GM18498 (cell line): Measurements from ENCODE around the gene SLX1A.
"Not testable (repeated sequence)": the region's sequence is repeated elsewhere in the genome, so short reads cannot be mapped to it uniquely, and the experiment has no call there.

Experiments
- ATAC-seq: cut with Tn5 transposase; IDR thresholded peaks from one replicate; pipeline ENCODE4 v1.9.1; 2021; ENCODE audit warnings: mild to moderate bottlenecking, moderate library complexity; ENCODE audit not compliant: unreplicated experiment

Gene SLX1A

GRCh38 chr16:30193615-30194014, at the start of gene SLX1A, which contains the start of gene BOLA2B:
Gene SLX1A, plus strand, starts transcription at chr16:30193875. Its CDS starts 210 bp downstream, at chr16:30194085.
Gene BOLA2B, minus strand, starts transcription at chr16:30193666. Its CDS starts 71 bp downstream, at chr16:30193595.
- ATAC-seq, result peak; percentile 89

- no peak for ATAC-seq
These were observed 49.7 kb upstream of the SLX1A start for GRCh38 chr16:30144017-30144416.

DNA sequence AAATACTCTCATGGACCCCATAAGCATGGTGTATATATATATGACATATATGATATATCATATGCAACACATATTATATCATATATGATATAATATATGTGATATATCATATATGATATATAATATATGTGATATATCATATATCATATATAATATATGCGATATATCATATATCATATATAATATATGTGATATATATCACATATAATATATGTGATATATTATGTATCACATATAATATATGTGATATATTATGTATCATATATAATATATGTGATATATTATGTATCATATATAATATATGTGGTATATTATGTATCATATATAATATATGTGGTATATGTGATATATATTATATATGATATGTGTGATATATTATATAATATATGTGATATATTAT, 48.8 kb upstream of the SLX1A start:
- no peak for ATAC-seq

DNA sequence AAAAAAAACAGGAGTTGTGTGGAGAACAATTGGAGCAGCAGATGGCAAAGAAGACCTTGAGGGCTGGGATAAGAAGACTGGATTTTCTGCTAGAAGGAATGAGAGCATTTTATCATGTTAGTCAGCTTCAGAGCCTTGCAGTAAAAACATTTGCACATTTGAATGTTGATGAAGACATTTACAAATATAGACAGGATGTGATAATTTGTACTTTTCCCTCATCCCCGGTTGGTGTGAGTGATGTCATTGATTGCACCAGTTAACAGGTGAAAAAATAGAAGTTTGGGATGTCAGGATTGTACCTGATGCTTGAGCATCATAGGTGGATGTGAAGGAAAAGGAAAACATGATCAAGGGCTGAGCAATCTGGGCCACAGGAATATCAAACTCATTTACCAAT, 48.0 kb upstream of the SLX1A start:
- ATAC-seq, result no peak

GRCh38 chr16:30147843-30148510, 45.7 kb upstream of the SLX1A start:
- no peak for ATAC-seq

DNA sequence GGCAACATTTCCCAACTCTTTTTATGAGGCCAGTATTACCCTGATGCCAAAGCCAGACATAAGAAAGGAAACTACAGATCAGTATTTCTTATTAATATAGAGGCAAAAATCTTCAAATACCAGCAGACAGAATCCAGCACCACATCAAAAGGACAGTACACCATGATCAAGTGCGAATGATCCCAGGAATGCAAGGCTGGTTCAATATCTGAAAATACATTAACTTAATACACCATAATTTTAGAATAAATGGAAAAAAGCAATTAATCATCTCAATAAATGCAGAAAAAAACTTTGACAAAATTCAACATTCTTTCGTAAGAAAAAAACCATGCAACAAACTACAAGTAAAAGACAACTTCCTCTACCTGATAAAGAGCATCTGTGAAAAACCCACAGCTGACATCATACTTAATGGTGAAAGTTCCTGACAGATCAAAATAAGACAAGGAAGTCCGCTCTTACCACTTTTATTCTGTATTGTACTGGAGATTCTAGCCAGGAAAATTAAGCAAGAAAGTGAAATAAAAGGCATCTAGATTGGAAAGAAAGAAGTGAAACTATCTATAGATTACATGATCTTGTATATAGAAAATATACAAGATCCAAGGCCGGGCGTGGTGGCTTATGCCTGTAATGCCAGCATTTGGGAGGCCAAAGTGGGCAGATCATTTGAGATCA, 44.3 kb upstream of the SLX1A start:
- ATAC-seq, result no peak

- no peak for ATAC-seq
These were observed 42.6 kb upstream of the SLX1A start for GRCh38 chr16:30151091-30151490.

GRCh38 chr16:30152517-30152916, 41.2 kb upstream of the SLX1A start:
- ATAC-seq, result no peak

DNA sequence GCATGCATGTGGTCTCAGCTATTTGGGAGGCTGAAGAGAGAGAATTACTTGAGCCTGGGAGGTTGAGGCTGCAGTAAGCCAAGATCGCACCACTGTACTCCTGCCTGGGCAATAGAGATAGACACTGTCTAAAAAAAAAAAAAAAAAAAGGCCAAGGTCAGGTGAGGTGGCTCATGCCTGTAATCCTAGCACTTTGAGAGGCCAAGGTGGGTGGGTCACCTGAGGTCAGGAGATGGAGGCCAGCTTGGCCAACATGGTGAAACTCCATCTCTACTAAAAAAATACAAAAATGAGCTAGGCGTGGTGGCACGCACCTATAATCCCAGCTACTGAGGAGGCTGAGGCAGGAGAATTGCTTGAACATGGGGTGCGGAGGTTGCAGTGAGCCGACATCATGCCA, 38.5 kb upstream of the SLX1A start:
- ATAC-seq, result no peak

DNA sequence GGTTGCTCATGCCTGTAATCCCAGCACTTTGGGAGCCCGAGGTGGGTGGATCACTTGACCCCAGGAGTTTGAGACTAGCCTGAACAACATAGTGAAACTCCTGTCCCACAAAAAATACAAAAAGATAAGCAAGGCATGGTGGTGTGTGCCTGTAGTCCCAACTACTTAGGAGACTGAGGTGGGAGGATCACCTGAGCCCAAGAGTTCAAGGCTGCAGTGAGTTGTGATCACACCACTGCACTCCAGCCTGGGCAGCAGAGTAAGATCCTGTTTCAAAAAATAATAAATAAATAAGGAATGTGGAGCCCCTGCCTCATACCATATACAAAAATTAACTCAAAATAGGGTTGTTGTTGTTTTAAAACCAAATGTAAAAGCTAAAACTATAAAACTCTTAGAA, 36.5 kb upstream of the SLX1A start:
- ATAC-seq, result no peak

GRCh38 chr16:30163538-30163937, 30.1 kb upstream of the SLX1A start:
- ATAC-seq, result no peak

DNA sequence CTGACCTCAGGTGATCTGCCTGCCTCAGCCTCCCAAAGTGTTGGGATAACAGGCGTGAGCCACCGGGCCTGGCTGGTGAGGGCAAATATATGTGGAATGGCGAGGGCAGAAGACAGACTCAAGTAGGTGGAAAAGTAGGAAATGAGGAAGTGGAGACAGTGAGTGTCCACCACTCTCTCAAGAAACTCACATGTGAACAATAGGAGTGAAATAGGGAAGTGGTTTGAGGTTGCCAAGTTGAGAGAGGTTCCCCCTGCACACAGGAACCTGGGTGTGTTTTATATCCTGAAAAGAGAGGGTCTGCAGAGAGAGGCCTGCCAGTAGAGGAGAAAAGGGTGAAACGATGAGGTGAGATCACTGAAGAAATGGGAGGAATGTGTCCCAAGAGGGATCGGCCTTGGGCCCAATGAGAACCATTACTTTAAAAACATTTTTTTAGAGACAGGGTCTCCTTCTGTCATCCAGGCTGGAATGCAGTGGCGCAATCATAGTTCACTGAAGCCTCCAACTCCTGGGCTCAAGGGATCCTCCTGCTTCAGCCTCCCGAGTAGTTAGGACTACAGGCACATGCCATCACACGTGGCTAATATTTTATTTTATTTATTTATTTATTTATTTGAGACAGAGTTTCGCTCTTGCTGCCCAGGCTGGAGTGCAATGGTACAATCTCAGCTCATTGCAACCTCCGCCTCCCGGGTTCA, 27.3 kb upstream of the SLX1A start:
- ATAC-seq, result no peak

DNA sequence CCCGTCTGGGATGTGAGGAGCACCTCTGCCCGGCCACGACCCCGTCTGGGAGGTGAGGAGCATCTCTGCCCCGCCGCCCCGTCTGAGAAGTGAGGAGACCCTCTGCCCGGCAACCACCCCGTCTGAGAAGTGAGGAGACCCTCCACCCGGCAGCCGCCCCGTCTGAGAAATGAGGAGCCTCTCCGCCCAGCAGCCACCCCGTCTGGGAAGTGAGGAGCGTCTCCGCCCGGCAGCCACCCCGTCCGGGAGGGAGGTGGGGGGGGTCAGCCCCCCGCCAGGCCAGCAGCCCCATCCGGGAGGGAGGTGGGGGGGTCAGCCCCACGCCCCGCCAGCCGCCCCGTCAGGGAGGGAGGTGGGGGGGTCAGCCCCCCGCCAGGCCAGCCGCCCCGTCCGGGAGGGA, 24.9 kb upstream of the SLX1A start:
- not testable (repeated sequence) for ATAC-seq

DNA sequence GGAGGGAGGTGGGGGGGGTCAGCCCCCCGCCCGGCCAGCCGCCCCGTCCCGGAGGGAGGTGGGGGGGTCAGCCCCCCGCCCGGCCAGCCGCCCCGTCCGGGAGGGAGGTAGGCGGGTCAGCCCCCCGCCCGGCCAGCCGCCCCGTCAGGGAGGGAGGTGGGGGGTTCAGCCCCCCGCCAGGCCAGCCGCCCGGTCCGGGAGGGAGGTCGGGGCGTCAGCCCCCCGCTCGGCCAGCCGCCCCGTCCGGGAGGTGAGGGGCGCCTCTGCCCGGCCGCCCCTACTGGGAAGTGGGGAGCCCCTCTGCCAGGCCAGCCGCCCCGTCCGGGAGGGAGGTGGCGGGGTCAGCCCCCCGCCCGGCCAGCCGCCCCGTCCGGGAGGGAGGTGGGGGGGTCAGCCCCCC, 24.3 kb upstream of the SLX1A start:
- ATAC-seq, result not testable (repeated sequence)

DNA sequence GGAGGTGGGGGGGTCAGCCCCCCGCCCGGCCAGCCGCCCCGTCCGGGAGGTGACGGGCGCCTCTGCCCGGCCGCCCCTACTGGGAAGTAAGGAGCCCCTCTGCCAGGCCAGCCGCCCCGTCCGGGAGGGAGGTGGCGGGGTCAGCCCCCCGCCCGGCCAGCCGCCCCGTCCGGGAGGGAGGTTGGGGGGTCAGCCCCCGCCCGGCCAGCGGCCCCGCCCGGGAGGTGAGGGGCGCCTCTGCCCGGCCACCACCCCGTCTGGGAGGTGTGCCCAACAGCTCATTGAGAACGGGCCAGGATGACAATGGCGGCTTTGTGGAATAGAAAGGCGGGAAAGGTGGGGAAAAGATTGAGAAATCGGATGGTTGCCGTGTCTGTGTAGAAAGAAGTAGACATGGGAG, 23.5 kb upstream of the SLX1A start:
- ATAC-seq, result not testable (repeated sequence)

GRCh38 chr16:30173054-30173453, 20.6 kb upstream of the SLX1A start:
- ATAC-seq, result no peak

GRCh38 chr16:30176876-30177275, 16.8 kb upstream of the SLX1A start:
- not testable (repeated sequence) for ATAC-seq

DNA sequence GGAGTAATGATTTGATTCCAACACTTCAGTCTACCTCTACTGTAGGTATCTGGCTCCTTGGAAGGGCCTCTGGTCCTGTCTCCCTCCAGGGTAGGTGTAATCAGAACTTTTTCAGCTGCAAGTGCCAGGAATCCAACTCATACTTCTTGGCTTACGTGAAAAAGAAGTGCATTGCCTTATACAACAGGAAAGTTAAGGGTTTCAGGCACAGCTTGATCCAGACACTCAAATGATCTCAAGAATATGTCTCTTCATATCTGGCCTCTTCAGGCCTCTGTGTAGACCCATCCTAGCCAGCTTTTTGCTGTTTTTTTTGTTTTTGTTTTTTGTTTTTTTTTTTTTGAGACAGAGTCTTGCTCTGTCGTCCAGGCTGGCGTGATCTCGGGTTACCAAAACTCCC, 14.5 kb upstream of the SLX1A start:
- ATAC-seq, result no peak

GRCh38 chr16:30179931-30180330, 13.7 kb upstream of the SLX1A start:
- ATAC-seq, result no peak

DNA sequence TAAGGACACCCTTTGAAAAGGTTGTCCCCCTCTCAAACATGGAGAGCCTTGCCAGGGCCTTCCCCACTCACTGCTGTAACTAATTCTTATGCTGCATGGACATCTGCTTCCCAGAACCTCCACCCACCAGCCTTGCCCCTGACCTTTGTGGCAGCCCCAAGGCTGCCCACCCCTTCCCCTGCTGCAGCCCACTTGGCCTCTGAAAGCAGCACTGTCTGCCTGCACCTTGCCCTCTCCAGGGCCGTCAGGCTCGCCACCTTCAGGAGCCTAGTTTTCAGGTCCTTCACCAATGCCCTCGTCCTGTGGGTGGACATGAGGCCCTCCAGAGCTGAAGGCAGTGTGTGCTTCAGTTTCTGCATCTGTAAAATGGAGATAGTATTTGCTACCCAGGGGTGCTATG, 12.9 kb upstream of the SLX1A start:
- ATAC-seq, result no peak

DNA sequence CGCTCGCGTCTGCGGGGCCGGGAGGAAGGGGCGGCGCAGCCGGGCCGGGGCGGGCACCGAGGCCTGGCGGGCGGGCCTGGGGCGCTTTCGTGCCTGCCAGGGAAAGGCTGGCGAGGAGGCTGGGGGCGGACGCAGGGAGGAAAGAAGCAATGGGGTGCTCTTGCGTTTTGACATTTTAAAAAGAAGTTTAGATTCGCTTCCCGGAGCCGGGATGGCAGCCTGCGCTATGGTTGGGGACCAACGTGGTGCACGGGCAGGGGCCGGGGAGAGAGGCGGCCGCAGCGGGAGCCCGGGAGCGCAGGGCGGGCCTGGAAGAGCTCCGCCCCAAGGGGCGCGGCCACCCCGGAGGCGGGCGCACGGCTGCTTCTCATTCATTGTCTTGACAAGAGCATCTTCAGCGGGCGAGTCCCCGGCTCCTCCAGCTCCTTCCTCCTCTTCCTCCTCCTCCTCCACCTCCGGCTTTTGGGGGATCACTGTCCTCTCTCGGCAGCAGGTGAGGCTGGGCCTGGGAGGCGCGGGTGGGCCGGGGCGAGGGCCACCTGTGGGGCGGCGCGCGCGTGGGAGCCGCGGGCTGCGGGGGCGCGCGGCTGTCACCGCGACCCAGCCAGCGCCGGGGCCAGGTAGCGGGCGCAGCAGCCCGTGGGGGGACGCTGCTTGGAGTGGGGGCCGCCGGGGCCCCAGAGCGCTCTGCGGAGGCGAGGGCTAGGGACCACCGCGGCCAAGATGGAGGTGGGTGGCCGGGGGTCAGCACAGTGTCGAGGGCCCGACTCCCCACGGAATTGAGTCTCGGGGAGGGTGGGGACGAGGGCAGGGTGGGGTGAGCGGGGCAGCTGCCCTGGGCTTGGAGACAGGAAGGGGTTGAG, 10.2 kb upstream of the SLX1A start, which contains the start of gene CORO1A:
Gene CORO1A (plus strand): TSS at position 370 of the 863 bp plus-strand sequence. CDS start 1,608 bp downstream, outside the sequence.
- peak; percentile 55 for ATAC-seq
